ENCODE results near the gene LGALS7B. TPM values are rescaled to one million over a fixed set of nuclear protein-coding genes. Genes with fewer than 3 reads are reported as not detected.
A peak's percentile ranks its signal among the peaks of the same experiment; 100 is the strongest.

LGALS7B gene
- total RNA-seq, 4 donors from 2014 or later = not detected

GRCh38 chr19:38838208-38838985 is 49.4 kb downstream of the LGALS7B start:
- WGBS, 2 donors (ENCODE audit: low coverage in 1 of 2) = 87% methylated on average over 19 of the region's 19 CpGs; no CpG with 5 or more reads in 1 of the 2 donors
- peak overlapping the region in 1 of 4 donors; percentile 13 for H3K27ac ChIP-seq
- in situ Hi-C loops (cut with MboI; ENCODE audit: low pct_ligation_motif_present in 1 of 4, low pct_unique_long_range_greater_than_20kb in 1 of 4, low sequenced_read_pairs in 3 of 4) (no loop called here), intact Hi-C loops (cut with DNase I; ENCODE audit: low total_unique reads) (loop anchor here (10.0 kb wide), 1 partner anchor 184 kb away; no protein-coding TSS in a partner anchor)
- H3K4me3 ChIP-seq = no peak overlapping the region
- H3K27me3 ChIP-seq = no peaks in the 10 kb centered on the region
- no peak for DNase-seq
- H3K4me1 ChIP-seq = peaks cover 0 to 10% (median 3%) of the 10 kb centered on the region in 4 donors
- H3K36me3 ChIP-seq = peaks cover 0 to 77% (median 36%) of the 10 kb centered on the region in 4 donors
- TF ChIP-seq CTCF (IDR thresholded peaks at IDR 0.05) (no peak), POLR2AphosphoS5 (IDR thresholded peaks at IDR 0.05) (no peak), POLR2A (IDR thresholded peaks at IDR 0.05) (no peak), EP300 (IDR thresholded peaks at IDR 0.05; ENCODE audit: low read depth) (no peak)
- no peaks in the 10 kb centered on the region for H3K9me3 ChIP-seq

GRCh38 chr19:38838986-38839761 is 50.2 kb downstream of the LGALS7B start:
- in situ Hi-C loops (cut with MboI; ENCODE audit: low pct_ligation_motif_present in 1 of 4, low pct_unique_long_range_greater_than_20kb in 1 of 4, low sequenced_read_pairs in 3 of 4) = no loop called here
- peaks cover 0 to 85% (median 41%) of the 10 kb centered on the region in 4 donors for H3K36me3 ChIP-seq
- 89 to 100% methylated on average over 3 to 12 of the region's 12 CpGs for WGBS, 2 donors (ENCODE audit: low coverage in 1 of 2)
- H3K4me3 ChIP-seq = no peak overlapping the region
- no peak for DNase-seq
- no peaks in the 10 kb centered on the region for H3K9me3 ChIP-seq
- intact Hi-C loops (cut with DNase I; ENCODE audit: low total_unique reads) = loop anchor here (10.0 kb wide), 1 partner anchor 184 kb away; no protein-coding TSS in a partner anchor
- peaks cover 0 to 4% (median under 1%) of the 10 kb centered on the region in 4 donors for H3K4me1 ChIP-seq
- TF ChIP-seq POLR2A (IDR thresholded peaks at IDR 0.05) (no peak), CTCF (IDR thresholded peaks at IDR 0.05) (no peak), EP300 (IDR thresholded peaks at IDR 0.05; ENCODE audit: low read depth) (no peak), POLR2AphosphoS5 (IDR thresholded peaks at IDR 0.05) (no peak)
- H3K27me3 ChIP-seq = no peaks in the 10 kb centered on the region
- peak overlapping the region in 1 of 4 donors; percentile 13 for H3K27ac ChIP-seq

GRCh38 chr19:38839816-38840582 is 51.0 kb downstream of the LGALS7B start:
- no peaks in the 10 kb centered on the region for H3K9me3 ChIP-seq
- H3K27me3 ChIP-seq = no peaks in the 10 kb centered on the region
- H3K4me3 ChIP-seq = no peak overlapping the region
- DNase-seq = no peak
- peaks cover 0 to 3% (median 0%) of the 10 kb centered on the region in 4 donors for H3K4me1 ChIP-seq
- in situ Hi-C loops (cut with MboI; ENCODE audit: low pct_ligation_motif_present in 1 of 4, low pct_unique_long_range_greater_than_20kb in 1 of 4, low sequenced_read_pairs in 3 of 4) = no loop called here
- intact Hi-C loops (cut with DNase I; ENCODE audit: low total_unique reads) = loop anchor here (10.0 kb wide), 1 partner anchor 185 kb away; no protein-coding TSS in a partner anchor
- H3K36me3 ChIP-seq = peaks cover 0 to 93% (median 44%) of the 10 kb centered on the region in 4 donors
- H3K27ac ChIP-seq = no peak overlapping the region
- TF ChIP-seq POLR2A (IDR thresholded peaks at IDR 0.05) = no peak
- TF ChIP-seq EP300 (IDR thresholded peaks at IDR 0.05; ENCODE audit: low read depth) = no peak
- TF ChIP-seq POLR2AphosphoS5 (IDR thresholded peaks at IDR 0.05) = no peak
- TF ChIP-seq CTCF (IDR thresholded peaks at IDR 0.05) = no peak
- WGBS, 2 donors (ENCODE audit: low coverage in 1 of 2) = 79% methylated on average over 28 of the region's 28 CpGs; no CpG with 5 or more reads in 1 of the 2 donors
